Measurements from ENCODE around the gene DIRAS1.

- TF ChIP-seq CTCF (IDR thresholded peaks at IDR 0.05), result no peak
- no peak for TF ChIP-seq POLR2A (IDR thresholded peaks at IDR 0.05)
Measured at GRCh38 chr19:2715470-2716274, 5.5 kb downstream of the DIRAS1 start.
